ENCODE data around the gene PKNOX2. TPM values are rescaled to one million over a fixed set of nuclear protein-coding genes. Genes with fewer than 3 reads are reported as not detected.

The PKNOX2 gene
- total and polyA plus RNA-seq, 2 of the 8 experiments (the other 6 are each of a cell fraction or from before 2014, with no cell fraction given): 2.0 TPM

GRCh38 chr11:125228993-125229392 lies 64.4 kb downstream of the PKNOX2 start:
- Histone ChIP-seq H3K27ac (ENCODE audit: low read depth, low read length) (no peak overlapping the region), H3K23me2 (ENCODE audit: low read depth, low read length) (no peaks in the 10 kb centered on the region; the same call in 1 of the 2 replicates), H3K14ac (ENCODE audit: insufficient read length) (no peak overlapping the region), H3K79me1 (ENCODE audit: low read depth, low read length) (no peaks in the 10 kb centered on the region), H4K91ac (replicated peaks; ENCODE audit: insufficient read length, low read length) (peak overlapping the region; percentile 29), H2AFZ (ENCODE audit: low read length) (no peak overlapping the region), H2AK5ac (ENCODE audit: low read depth, low read length) (no peak overlapping the region), H3K9me3 (ENCODE audit: insufficient read depth in 2 of 2, low read depth in 1 of 2, low read length in 1 of 2) (no peaks in the 10 kb centered on the region), H3K18ac (ENCODE audit: extremely low read depth, low read length) (peak overlapping the region; percentile 44; the same call in 1 of the 2 replicates), H4K5ac (ENCODE audit: insufficient read length, low read depth, low read length) (no peak overlapping the region), H3K4me2 (ENCODE audit: insufficient read depth in 1 of 2, low read depth in 2 of 2, low read length in 2 of 2) (peak overlapping the region; percentile 41 to 51; a peak in 2 of 4 replicates), H2BK20ac (ENCODE audit: low read length) (no peak overlapping the region; the same call in 1 of the 2 replicates), H3K36me3 (ENCODE audit: control insufficient read depth in 2 of 4, insufficient read depth in 4 of 4, low read length in 3 of 4) (no peaks in the 10 kb centered on the region), H2BK15ac (ENCODE audit: low read length) (no peak overlapping the region), H3K56ac (replicated peaks; ENCODE audit: insufficient read length, low read depth, low read length) (peak overlapping the region; percentile 36), H3K4me1 (replicated peaks in 1 of 4; ENCODE audit: control insufficient read depth in 3 of 4, insufficient read depth in 4 of 4, low read length in 3 of 4) (peaks cover 7 to 23% (median 16%) of the 10 kb centered on the region in 4 experiments), H3K79me2 (ENCODE audit: control insufficient read depth in 1 of 2, insufficient read depth in 2 of 2, low read length in 2 of 2) (no peaks in the 10 kb centered on the region), H4K8ac (ENCODE audit: extremely low read depth, insufficient read depth, low read length) (peak overlapping the region; percentile 5; the same call in 1 of the 2 replicates), H2BK120ac (replicated peaks; ENCODE audit: low read depth, low read length) (no peak overlapping the region), H2BK5ac (ENCODE audit: low read depth, low read length) (0 out of 2 replicates have a peak overlapping the region, but pooled peaks have one; percentile 39), H4K20me1 (replicated peaks in 1 of 2; ENCODE audit: control insufficient read depth in 1 of 2, insufficient read depth in 2 of 2, low read length in 2 of 2) (no peaks in the 10 kb centered on the region), H3K4ac (replicated peaks; ENCODE audit: insufficient read length, low read depth, low read length) (no peak overlapping the region), H3K9ac (replicated peaks in 1 of 4; ENCODE audit: extremely low read depth in 1 of 4, low read depth in 3 of 4, low read length in 3 of 4) (no peak overlapping the region), H3K27me3 (replicated peaks in 1 of 4; ENCODE audit: control insufficient read depth in 3 of 4, extremely low read depth in 1 of 4, insufficient read depth in 3 of 4, low read length in 3 of 4) (no peaks in the 10 kb centered on the region), H3K4me3 (ENCODE audit: extremely low read depth in 1 of 4, insufficient read depth in 2 of 4, low read depth in 3 of 4, low read length in 4 of 4) (peak overlapping the region in 1 of 4 experiments; percentile 8; a peak in 1 of 8 replicates), H3K23ac (ENCODE audit: insufficient read length) (no peak overlapping the region), H2BK12ac (ENCODE audit: low read depth, low read length) (no peak overlapping the region)
- FAIRE-seq (no peak), DNase-seq (ENCODE audit: low read depth in 1 of 2, low spot score in 2 of 2) (no peak)
- ChIA-PET CTCF (ENCODE audit: partially characterized antibody) (interaction anchor here (1.6 kb wide), 2 partner anchors 137 to 138 kb away, joined by 4 read pairs; no protein-coding TSS in a partner anchor), POLR2A (ENCODE audit: partially characterized antibody) (interaction anchor here (1.5 kb wide), 2 partner anchors 11 to 64 kb away, joined by 4 to 5 read pairs; partner anchors contain the start of gene PKNOX2)
- 49% methylated on average over 8 of the region's 9 CpGs; no CpG with 5 or more reads in 1 of the 2 experiments for WGBS, 2 experiments (ENCODE audit: extremely low coverage in 1 of 2, insufficient coverage in 1 of 2, insufficient read length in 1 of 2, insufficient replicate concordance in 2 of 2, low coverage in 1 of 2, low lambda C conversion rate in 2 of 2, missing lambda C conversion rate in 1 of 2)
- TF ChIP-seq USF2 (IDR thresholded peaks at IDR 0.05; ENCODE audit: low read length) (no peak), EGR1 (IDR thresholded peaks at IDR 0.05; ENCODE audit: borderline replicate concordance, low read depth, low read length) (peak; percentile 58; the same call in 1 of the 2 replicates), SIN3A (conservative IDR thresholded peaks at IDR 0.05 in 1 of 2, IDR thresholded peaks at IDR 0.05 in 1 of 2; ENCODE audit: low read depth in 1 of 2, low read length in 2 of 2) (no peak), SP4 (IDR thresholded peaks at IDR 0.05; ENCODE audit: low read length) (no peak), BACH1 (IDR thresholded peaks at IDR 0.05; ENCODE audit: low read length) (no peak), POLR2AphosphoS5 (IDR thresholded peaks at IDR 0.05; ENCODE audit: low read depth, low read length) (no peak), CHD2 (IDR thresholded peaks at IDR 0.05; ENCODE audit: low read length) (no peak), BCL11A (IDR thresholded peaks at IDR 0.05; ENCODE audit: low read depth in 2 of 2, low read length in 2 of 2) (no peak), ZNF274 (IDR thresholded peaks at IDR 0.05; ENCODE audit: borderline replicate concordance, extremely low read depth, low read length) (no peak), PHF8 (conservative IDR thresholded peaks at IDR 0.05; ENCODE audit: low read depth, low read length) (no peak), CREB1 (IDR thresholded peaks at IDR 0.05) (no peak)

Data from H1 (cell line).